SK-N-SH treated with all-trans-retinoic acid at 6 μM for 48 hours (cell line): ENCODE results near the gene PRKG2.

Experiments
- ARNTL ChIP-seq: fragments of 450-650 bp; formaldehyde crosslinking; IDR thresholded peaks from 2 replicates; pipeline ENCODE4 v1.5.0; 2020; ENCODE audit warnings: low read depth, mild to moderate bottlenecking, moderate library complexity, borderline replicate concordance
- BACH2 ChIP-seq: fragments of 250-450 bp; sonication (Bioruptor Pico); IDR thresholded peaks from 2 replicates; pipeline ENCODE4 v1.9.0; 2021; ENCODE audit warnings: mild to moderate bottlenecking, borderline replicate concordance
- GLIS3 ChIP-seq: fragments of 250-450 bp; sonication (Bioruptor Pico); IDR thresholded peaks from 2 replicates; pipeline ENCODE4 v1.5.0; 2020; ENCODE audit warnings: mild to moderate bottlenecking, moderate library complexity
- ISL1 ChIP-seq: fragments of 250-450 bp; sonication (Bioruptor Pico); IDR thresholded peaks from 2 replicates; pipeline ENCODE4 v2.1.2; 2022; ENCODE audit warnings: mild to moderate bottlenecking, moderate library complexity
- OSR1 ChIP-seq: fragments of 250-450 bp; sonication (Bioruptor Pico); IDR thresholded peaks from 2 replicates; pipeline ENCODE4 v1.8.0; 2022; ENCODE audit warnings: moderate library complexity, mild to moderate bottlenecking, inconsistent platforms
- RARB ChIP-seq: fragments of 250-450 bp; sonication (Bioruptor Pico); IDR thresholded peaks from 2 replicates; pipeline ENCODE4 v1.8.0; 2021; ENCODE audit warnings: mild to moderate bottlenecking, moderate library complexity
- TCF4 ChIP-seq: fragments of 250-450 bp; sonication (Bioruptor Pico); IDR thresholded peaks from 2 replicates; pipeline ENCODE4 v1.8.0; 2021; ENCODE audit warnings: mild to moderate bottlenecking, moderate library complexity, borderline replicate concordance
- TOX ChIP-seq: fragments of 250-450 bp; sonication (Bioruptor Pico); IDR thresholded peaks from 2 replicates; pipeline ENCODE4 v1.8.0; 2021; ENCODE audit warnings: mild to moderate bottlenecking, moderate library complexity, borderline replicate concordance
- ZFP3 ChIP-seq: fragments of 250-450 bp; sonication (Bioruptor Pico); IDR thresholded peaks from 2 replicates; pipeline ENCODE4 v1.5.0; 2020; ENCODE audit warnings: mild to moderate bottlenecking, moderate library complexity
- TF ChIP-seq, protein P1 (sequence below): fragments of 250-450 bp; sonication (Bioruptor Pico); IDR thresholded peaks from 2 replicates; pipeline ENCODE4 v1.5.1; 2020; ENCODE audit warnings: low read depth, mild to moderate bottlenecking, moderate library complexity
- TF ChIP-seq, protein P2 (sequence below): fragments of 250-450 bp; sonication (Bioruptor Pico); IDR thresholded peaks from 2 replicates; pipeline ENCODE4 v1.8.0; 2020; ENCODE audit warnings: mild to moderate bottlenecking, moderate library complexity, borderline replicate concordance

DNA sequence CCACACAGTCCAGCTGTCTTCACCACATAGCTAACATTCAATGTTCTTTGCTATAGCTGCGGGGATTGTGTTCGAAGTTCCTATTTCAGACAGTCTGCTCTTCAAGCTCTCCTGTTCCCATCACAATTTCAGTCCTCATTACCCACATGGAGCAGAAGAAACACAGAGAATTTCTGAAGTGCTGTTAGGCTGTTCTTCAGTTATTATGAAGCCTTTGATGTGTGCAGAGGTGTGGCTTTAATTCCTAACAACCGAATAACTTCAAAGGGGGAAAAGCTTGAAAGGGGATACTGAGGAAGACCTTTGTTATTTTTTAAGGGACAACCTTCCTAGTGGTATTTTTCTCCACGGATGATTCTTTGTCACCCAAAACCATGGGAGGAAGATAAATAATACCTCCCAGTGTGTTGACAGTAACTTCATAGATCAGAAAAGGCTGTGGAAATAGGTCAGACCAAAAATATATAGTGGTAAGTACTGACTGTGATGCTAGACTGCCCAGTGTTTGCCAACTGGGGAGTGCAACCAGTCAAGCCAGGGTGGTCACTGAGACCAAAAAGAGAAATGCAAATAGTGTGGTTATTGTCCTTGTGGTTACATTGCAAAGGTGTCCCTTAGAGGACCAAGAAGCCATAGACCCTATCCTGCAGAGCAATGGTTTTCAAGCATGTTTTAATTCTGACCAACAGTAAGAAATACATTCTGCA, 52.1 kb downstream of the PRKG2 start:
- no peak for TF ChIP-seq GLIS3
- TF ChIP-seq ZFP3 (CRISPR knock-in tag) = no peak
- TF ChIP-seq TOX (CRISPR knock-in tag) = no peak
- TF ChIP-seq, protein P1, sequence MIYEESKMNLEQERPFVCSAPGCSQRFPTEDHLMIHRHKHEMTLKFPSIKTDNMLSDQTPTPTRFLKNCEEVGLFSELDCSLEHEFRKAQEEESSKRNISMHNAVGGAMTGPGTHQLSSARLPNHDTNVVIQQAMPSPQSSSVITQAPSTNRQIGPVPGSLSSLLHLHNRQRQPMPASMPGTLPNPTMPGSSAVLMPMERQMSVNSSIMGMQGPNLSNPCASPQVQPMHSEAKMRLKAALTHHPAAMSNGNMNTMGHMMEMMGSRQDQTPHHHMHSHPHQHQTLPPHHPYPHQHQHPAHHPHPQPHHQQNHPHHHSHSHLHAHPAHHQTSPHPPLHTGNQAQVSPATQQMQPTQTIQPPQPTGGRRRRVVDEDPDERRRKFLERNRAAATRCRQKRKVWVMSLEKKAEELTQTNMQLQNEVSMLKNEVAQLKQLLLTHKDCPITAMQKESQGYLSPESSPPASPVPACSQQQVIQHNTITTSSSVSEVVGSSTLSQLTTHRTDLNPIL (CRISPR knock-in tag) = no peak
- TF ChIP-seq RARB (CRISPR knock-in tag) = no peak
- TF ChIP-seq ARNTL (CRISPR knock-in tag) = no peak
- TF ChIP-seq, protein P2, sequence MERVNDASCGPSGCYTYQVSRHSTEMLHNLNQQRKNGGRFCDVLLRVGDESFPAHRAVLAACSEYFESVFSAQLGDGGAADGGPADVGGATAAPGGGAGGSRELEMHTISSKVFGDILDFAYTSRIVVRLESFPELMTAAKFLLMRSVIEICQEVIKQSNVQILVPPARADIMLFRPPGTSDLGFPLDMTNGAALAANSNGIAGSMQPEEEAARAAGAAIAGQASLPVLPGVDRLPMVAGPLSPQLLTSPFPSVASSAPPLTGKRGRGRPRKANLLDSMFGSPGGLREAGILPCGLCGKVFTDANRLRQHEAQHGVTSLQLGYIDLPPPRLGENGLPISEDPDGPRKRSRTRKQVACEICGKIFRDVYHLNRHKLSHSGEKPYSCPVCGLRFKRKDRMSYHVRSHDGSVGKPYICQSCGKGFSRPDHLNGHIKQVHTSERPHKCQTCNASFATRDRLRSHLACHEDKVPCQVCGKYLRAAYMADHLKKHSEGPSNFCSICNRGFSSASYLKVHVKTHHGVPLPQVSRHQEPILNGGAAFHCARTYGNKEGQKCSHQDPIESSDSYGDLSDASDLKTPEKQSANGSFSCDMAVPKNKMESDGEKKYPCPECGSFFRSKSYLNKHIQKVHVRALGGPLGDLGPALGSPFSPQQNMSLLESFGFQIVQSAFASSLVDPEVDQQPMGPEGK (CRISPR knock-in tag) = no peak
- no peak for TF ChIP-seq TCF4
- no peak for TF ChIP-seq BACH2 (CRISPR knock-in tag)
- no peak for TF ChIP-seq OSR1 (CRISPR knock-in tag)
- no peak for TF ChIP-seq ISL1
